ENCODE measurements around the gene DPP10.

Gene DPP10

DNA sequence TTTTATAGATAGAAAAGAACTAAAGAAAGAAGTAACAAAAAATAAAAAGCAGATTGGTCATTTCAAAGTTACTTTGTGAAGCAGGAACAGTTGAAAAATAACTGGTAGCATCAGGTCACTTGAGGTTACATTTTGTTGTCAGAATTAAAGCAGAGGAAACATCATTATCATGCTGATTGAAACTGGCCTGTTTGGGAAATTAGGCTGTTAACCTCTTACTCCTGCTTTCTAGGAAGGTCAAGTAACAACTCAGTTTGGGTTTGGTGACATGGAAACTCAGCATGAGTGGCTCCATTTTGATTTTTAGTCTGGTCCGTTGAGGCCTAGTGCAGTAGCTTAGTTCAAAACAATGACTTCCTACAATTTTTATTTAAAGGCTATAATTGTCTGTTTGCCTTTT, 1383.5 kb downstream of the DPP10 start:
- no peak for DNase-seq

DNA sequence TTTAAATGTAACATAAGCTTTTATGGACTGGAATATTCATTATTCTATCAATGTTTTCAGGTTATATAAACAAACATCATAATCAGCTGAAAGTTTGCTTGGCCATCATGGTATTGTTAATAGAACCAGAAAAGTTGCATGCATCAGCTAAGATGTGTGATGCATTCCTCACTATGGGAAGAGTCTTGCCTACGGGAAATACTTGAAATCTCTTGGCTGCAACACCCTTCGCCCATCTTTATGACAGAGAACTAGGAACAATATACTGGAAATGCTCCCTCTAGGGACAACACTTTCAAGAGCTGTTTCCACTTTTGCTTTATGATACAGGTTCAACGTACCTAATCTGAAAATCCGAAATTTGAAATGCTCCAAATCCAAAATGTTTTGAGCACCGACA, 1390.8 kb downstream of the DPP10 start:
- no peak for DNase-seq

DNA sequence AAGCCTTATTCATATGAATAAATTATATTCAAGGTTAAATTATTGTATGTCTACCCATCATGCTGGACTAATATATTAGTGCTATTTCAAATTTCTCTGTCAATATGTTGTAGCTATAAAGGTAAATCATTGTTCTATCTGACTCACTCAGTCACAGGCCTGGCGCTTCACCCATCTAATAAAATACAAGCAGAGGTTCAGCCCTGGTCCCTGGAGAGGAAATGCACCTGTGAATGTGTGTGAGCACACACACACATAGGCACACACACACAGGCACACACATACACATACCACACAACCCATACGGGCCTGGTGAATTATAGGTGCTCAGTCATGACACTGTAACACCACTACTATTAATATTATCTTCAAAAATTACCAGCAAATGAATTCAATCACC, 1396.1 kb downstream of the DPP10 start:
- DNase-seq = no peak

DNA sequence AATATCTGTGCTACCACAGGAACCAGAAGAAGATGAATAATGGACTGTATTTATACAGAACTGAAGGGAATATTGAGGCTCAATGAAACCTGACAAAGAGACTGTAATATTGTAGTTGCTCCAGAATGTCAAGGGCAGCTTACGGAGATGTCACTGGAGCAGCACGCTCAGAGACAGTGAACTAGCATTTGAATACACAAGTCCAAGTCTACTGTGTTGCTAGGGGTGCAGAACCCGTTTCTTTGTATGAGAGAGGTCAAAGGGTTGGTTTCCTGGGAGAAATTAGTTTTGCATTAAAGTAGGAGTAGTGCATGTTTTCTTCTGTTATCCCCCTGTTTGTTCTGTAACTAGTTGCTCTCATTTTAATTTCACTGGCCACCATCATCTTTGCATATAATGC, 1399.9 kb downstream of the DPP10 start:
- DNase-seq = no peak

DNA sequence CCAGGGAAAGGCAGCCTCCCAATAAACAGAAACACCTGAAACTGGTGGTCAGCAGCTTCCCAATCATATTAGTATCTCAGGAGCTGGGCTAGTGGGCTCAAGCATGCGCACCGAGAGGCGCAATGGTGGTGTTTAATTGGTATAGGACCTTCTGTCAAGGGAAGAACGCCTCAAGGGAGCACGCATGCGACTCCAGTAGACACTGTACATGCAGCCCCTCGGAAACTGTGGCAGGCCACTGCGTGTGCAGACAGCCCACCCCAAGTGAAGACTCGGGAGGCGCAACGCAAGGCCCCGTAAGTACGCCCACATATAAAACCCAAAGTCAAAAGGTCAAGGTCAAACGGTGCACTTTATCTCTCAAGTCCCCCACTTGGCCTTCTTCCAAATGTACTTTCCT, 1405.8 kb downstream of the DPP10 start:
- no peak for DNase-seq

DNA sequence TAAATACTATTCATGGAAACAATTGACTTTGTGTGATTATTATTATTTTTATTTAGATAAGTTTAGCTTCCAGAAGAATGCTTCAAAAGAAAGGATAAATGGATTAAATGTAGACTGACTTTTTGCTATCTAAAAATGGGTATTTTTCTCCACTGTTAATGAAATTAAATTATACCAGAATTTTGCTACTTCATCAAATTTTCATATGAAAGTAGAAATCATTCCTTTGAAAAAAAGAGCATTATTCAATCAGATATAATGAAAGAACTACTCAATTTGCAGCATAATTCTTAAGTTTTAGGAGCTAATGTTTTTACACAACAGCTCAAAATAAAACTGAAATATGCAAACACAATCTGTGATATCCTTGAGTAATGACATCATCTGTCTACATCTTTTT, 1424.6 kb downstream of the DPP10 start:
- DNase-seq = no peak

DNA sequence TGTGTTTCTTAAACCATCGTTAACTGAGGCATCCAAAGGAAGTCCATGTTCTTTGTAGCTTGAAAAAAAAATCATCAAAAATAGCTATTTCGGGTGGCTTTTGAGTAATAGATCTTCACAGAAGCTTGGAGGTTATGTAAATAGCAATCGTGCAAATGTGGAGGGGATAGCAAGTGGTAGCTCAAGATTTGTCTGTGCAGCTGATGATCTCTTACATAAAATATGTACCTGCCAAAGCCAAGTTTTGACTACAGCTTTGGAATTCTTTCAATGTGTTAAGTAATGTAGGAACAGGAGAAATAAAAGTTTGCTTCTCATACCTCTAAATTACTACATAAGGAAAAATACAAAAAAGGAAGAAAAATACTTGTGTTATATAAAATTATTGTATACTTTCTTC, 1432.0 kb downstream of the DPP10 start:
- no peak for DNase-seq

DNA sequence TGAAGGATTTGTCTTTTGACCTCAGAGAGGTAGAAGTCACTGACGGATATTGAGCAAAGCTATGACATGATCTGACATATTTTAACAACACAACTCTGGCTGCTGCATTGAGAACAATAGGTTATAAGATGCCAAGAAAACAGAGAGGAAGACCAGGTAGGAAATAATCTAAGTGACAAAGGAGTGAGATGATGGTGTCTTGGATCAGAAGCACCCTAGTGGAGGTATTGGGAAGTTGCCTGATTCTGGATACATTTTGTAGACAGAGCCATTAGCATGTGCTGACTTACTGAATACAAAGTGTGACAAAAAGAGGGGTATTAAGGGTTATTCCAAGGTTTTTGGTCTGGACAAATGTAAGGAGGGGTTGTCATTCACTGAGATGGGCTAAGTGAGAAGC, 1438.1 kb downstream of the DPP10 start:
- DNase-seq = peak; percentile 21

DNA sequence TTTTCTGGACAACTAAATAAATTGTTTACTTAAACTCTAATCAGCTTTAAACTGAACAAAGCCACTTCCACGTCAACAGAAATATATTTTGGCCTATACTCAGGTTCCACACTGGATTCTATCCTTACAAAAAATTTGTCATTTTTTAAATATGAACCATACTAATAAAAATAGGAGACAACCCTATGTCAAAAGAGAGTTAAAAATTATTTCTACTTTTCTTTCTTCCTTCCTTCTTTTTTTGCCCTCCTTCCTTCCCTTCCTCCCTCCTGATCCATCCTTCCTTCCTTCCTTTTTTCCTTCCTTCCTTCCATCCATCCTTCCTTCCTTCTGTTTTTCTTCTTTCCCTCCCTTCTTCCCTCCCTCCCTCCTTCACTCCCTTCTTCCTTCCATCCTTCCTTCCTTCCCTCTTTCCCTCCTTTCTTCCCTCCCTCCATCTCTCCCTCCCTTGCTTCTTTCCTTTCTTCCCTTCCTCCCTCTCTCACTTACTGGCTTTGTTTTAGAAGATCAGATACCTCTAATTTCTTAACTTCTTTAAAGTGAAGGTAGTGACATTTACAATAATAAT, 1444.9 kb downstream of the DPP10 start:
- no peak for DNase-seq
